Adrenal gland (tissue), 5 donors: Measurements from ENCODE around the gene RAET1E.
"Not testable (repeated sequence)": the region's sequence is repeated elsewhere in the genome, so short reads cannot be mapped to it uniquely, and the experiment has no call there.

Source experiments
- CTCF ChIP-seq, 6 experiments: fragments of 450-650 bp in 4 of 6; fragments of 200-600 bp in 2 of 6; sonication (generic) in 1 of 6; IDR thresholded peaks; 1 replicate in 5 of 6; 2 replicates in 1 of 6; pipeline versions ENCODE4 v1.5.1 to v1.8.0; 2016 to 2021; ENCODE audit warnings: antibody characterized with exemption in 6 of 6, mild to moderate bottlenecking in 2 of 6, moderate library complexity in 1 of 6
- POLR2A ChIP-seq, 2 donors: fragments of 450-650 bp; IDR thresholded peaks; one replicate each; pipeline ENCODE4 v1.6.1; 2017; ENCODE audit warnings: antibody characterized with exemption in 2 of 2, mild to moderate bottlenecking in 2 of 2, moderate library complexity in 1 of 2
- donor health status: DM: no; HTN: no; CAD: no.

GRCh38 chr6:149848343-149848742 is 49.6 kb downstream of the RAET1E start:
- not testable (repeated sequence) for TF ChIP-seq CTCF, POLR2A (IDR thresholded peaks at IDR 0.05)
